T47D (cell line): ENCODE measurements around the gene PRR15L.

Source experiments
- DNase-seq, 2 experiments: peaks; one replicate each; pipeline versions ENCODE4 v3.0.0 to v3.0.0-alpha.2; 2011 to 2012; ENCODE audit warnings: low read depth in 1 of 2, low spot score in 1 of 2
- JUND ChIP-seq: IDR thresholded peaks from 2 replicates; pipeline ENCODE4 v1.6.1; 2012; ENCODE audit warnings: low read depth
- in situ Hi-C: cut with HindIII; loops from 2 replicates; pipeline ENCODE4 v1.10.0; 2016; ENCODE audit warnings: low sequenced_read_pairs, low pct_unique_long_range_greater_than_20kb

PRR15L gene

GRCh38 chr17:47982645-47983390 is 25.1 kb upstream of the PRR15L start:
- in situ Hi-C loops, result no loop called here

GRCh38 chr17:47982091-47982617 is 24.5 kb upstream of the PRR15L start:
- in situ Hi-C loops, result no loop called here
- DNase-seq, result no peak
- TF ChIP-seq JUND, result no peak

More at GRCh38 chr17:47982645-47983390, 25.1 kb upstream of the PRR15L start:
- TF ChIP-seq JUND, result no peak
- no peak for DNase-seq

- in situ Hi-C loops, result no loop called here
- DNase-seq, result no peak
Measured at GRCh38 chr17:47981462-47981861, 23.8 kb upstream of the PRR15L start.

GRCh38 chr17:47980541-47980940 is 22.9 kb upstream of the PRR15L start:
- no peak for TF ChIP-seq JUND
- in situ Hi-C loops, result no loop called here
- DNase-seq, result no peak

More at GRCh38 chr17:47981462-47981861, 23.8 kb upstream of the PRR15L start:
- TF ChIP-seq JUND, result no peak

GRCh38 chr17:47978324-47978723 is 20.6 kb upstream of the PRR15L start:
- DNase-seq, result peak; percentile 65 to 72
- TF ChIP-seq JUND, result no peak
- in situ Hi-C loops, result no loop called here

GRCh38 chr17:47975823-47976205 is 18.1 kb upstream of the PRR15L start:
- no peak for TF ChIP-seq JUND
- no peak for DNase-seq
- in situ Hi-C loops, result no loop called here

GRCh38 chr17:47975189-47975822 is 17.6 kb upstream of the PRR15L start:
- TF ChIP-seq JUND, result no peak
- in situ Hi-C loops, result no loop called here
- DNase-seq, result no peak

- TF ChIP-seq JUND, result no peak
- in situ Hi-C loops, result no loop called here
- DNase-seq, result no peak
Measured at GRCh38 chr17:47973541-47973940, 15.9 kb upstream of the PRR15L start.

GRCh38 chr17:47970725-47971499 is 13.2 kb upstream of the PRR15L start, which contains the start of gene CDK5RAP3:
CDK5RAP3 (plus strand) TSS chr17:47971113; CDS start chr17:47971147, 34 bp downstream.
- no peak for TF ChIP-seq JUND
- DNase-seq, result peak; percentile 95 to 100
- in situ Hi-C loops, result no loop called here

GRCh38 chr17:47969930-47970724 is 12.4 kb upstream of the PRR15L start:
- in situ Hi-C loops, result no loop called here
- TF ChIP-seq JUND, result no peak
- DNase-seq, result no peak

- in situ Hi-C loops, result no loop called here
- no peak for DNase-seq
- no peak for TF ChIP-seq JUND
Measured at GRCh38 chr17:47968836-47969235, 11.2 kb upstream of the PRR15L start.
